OCI-LY1 (cell line): ENCODE measurements around the gene RAD21L1.
"Not testable (repeated sequence)": the region's sequence is repeated elsewhere in the genome, so short reads cannot be mapped to it uniquely, and the experiment has no call there.

Experiments used
- H2AFZ ChIP-seq: fragments of 200-600 bp; sonication (generic), shearing (Covaris generic); 2 replicates; pipeline ENCODE4 v1.6.0; 2014; ENCODE audit warnings: antibody characterized with exemption, mild to moderate bottlenecking, low read length
- H3F3A ChIP-seq: fragments of 200-600 bp; sonication (generic), shearing (Covaris generic); 2 replicates; pipeline ENCODE4 v1.6.0; 2014; ENCODE audit warnings: mild to moderate bottlenecking, antibody characterized with exemption, low read length, moderate library complexity; ENCODE audit not compliant: insufficient read depth
- H3K27ac ChIP-seq: fragments of 200-600 bp; sonication (generic); 2 replicates; pipeline ENCODE4 v1.5.1; 2014; ENCODE audit warnings: low read length, mixed run types, mild to moderate bottlenecking, low read depth; ENCODE audit not compliant: poor library complexity, severe bottlenecking
- H3K27me3 ChIP-seq: fragments of 200-600 bp; sonication (generic); 2 replicates; pipeline ENCODE4 v1.6.0; 2014; ENCODE audit warnings: antibody characterized with exemption, mild to moderate bottlenecking, low read length, moderate library complexity; ENCODE audit not compliant: insufficient read depth
- H3K36me3 ChIP-seq: fragments of 200-600 bp; sonication (generic); 2 replicates; pipeline ENCODE4 v1.6.1; 2014; ENCODE audit warnings: mild to moderate bottlenecking, antibody characterized with exemption, low read length, moderate library complexity, mixed read lengths; ENCODE audit not compliant: insufficient read depth
- H3K4me1 ChIP-seq: fragments of 200-600 bp; sonication (generic); 2 replicates; pipeline ENCODE4 v1.5.1; 2014; ENCODE audit warnings: mild to moderate bottlenecking, low read length, moderate library complexity; ENCODE audit not compliant: insufficient read depth, severe bottlenecking
- H3K4me2 ChIP-seq: fragments of 200-600 bp; sonication (generic), shearing (Covaris generic); 2 replicates; pipeline ENCODE4 v1.6.1; 2014; ENCODE audit warnings: low read length
- H3K4me3 ChIP-seq: fragments of 200-600 bp; sonication (generic); 2 replicates; pipeline ENCODE4 v1.5.1; 2014; ENCODE audit warnings: low read length, low read depth, mild to moderate bottlenecking, mixed read lengths; ENCODE audit not compliant: poor library complexity, severe bottlenecking
- H3K79me2 ChIP-seq: fragments of 200-600 bp; shearing (Covaris generic); 2 replicates; pipeline ENCODE4 v1.6.1; 2016; ENCODE audit warnings: mixed run types, low read length, mixed read lengths; ENCODE audit not compliant: insufficient read depth
- H3K9ac ChIP-seq: fragments of 200-600 bp; sonication (generic), shearing (Covaris generic); 2 replicates; pipeline ENCODE4 v1.6.1; 2014; ENCODE audit warnings: mild to moderate bottlenecking, low read length, mixed read lengths
- H3K9me2 ChIP-seq: fragments of 200-600 bp; sonication (generic), shearing (Covaris generic); 2 replicates; pipeline ENCODE4 v1.6.1; 2014; ENCODE audit warnings: low read depth, mild to moderate bottlenecking, low read length, mixed read lengths
- H3K9me3 ChIP-seq: fragments of 200-600 bp; shearing (Covaris generic); 2 replicates; pipeline ENCODE4 v1.6.1; 2014; ENCODE audit warnings: low read length, mixed read lengths
- H4K20me1 ChIP-seq: fragments of 200-600 bp; sonication (generic), shearing (Covaris generic); 2 replicates; pipeline ENCODE4 v1.6.0; 2016; ENCODE audit warnings: mild to moderate bottlenecking, low read length; ENCODE audit not compliant: insufficient read depth
- EZH2 ChIP-seq: fragments of 200-600 bp; sonication (generic), shearing (Covaris generic); IDR thresholded peaks from 2 replicates; pipeline ENCODE4 v1.8.0; 2017; ENCODE audit warnings: borderline replicate concordance, mixed run types, mild to moderate bottlenecking, antibody characterized with exemption, low read length, moderate library complexity, mixed read lengths
- TF ChIP-seq, protein P1 (sequence below): fragments of 200-600 bp; sonication (generic), shearing (Covaris generic); IDR thresholded peaks from 2 replicates; pipeline ENCODE4 v1.5.1; 2017; ENCODE audit warnings: mild to moderate bottlenecking, antibody characterized with exemption, low read length, moderate library complexity, mixed read lengths

Gene RAD21L1

DNA sequence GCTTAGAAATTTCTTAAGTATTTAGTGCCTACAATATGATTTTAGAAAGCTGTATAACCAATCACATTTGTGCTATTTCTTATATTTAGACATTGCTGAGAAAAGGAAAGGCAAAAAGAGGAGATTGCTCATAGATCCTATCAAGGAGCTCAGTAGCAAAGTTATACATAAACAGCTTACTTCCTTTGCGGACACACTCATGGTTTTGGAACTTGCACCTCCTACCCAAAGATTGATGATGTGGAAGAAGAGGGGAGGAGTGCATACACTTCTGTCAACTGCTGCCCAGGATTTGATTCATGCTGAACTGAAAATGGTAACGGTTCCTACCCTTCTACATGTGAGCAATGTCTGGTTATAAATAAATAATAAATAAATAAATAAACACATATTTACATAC lies 16.7 kb downstream of the RAD21L1 start:
- Histone ChIP-seq H2AFZ (no peak overlapping the region), H3K27ac (no peak overlapping the region), H3K9me2 (no peaks in the 10 kb centered on the region), H3K9ac (no peak overlapping the region), H3K36me3 (no peaks in the 10 kb centered on the region), H3K9me3 (no peaks in the 10 kb centered on the region), H3K4me3 (no peak overlapping the region), H3K27me3 (no peaks in the 10 kb centered on the region), H3K4me1 (no peaks in the 10 kb centered on the region), H3K79me2 (no peaks in the 10 kb centered on the region), H4K20me1 (no peaks in the 10 kb centered on the region), H3K4me2 (no peak overlapping the region), H3F3A (no peaks in the 10 kb centered on the region)
- TF ChIP-seq, protein P1, sequence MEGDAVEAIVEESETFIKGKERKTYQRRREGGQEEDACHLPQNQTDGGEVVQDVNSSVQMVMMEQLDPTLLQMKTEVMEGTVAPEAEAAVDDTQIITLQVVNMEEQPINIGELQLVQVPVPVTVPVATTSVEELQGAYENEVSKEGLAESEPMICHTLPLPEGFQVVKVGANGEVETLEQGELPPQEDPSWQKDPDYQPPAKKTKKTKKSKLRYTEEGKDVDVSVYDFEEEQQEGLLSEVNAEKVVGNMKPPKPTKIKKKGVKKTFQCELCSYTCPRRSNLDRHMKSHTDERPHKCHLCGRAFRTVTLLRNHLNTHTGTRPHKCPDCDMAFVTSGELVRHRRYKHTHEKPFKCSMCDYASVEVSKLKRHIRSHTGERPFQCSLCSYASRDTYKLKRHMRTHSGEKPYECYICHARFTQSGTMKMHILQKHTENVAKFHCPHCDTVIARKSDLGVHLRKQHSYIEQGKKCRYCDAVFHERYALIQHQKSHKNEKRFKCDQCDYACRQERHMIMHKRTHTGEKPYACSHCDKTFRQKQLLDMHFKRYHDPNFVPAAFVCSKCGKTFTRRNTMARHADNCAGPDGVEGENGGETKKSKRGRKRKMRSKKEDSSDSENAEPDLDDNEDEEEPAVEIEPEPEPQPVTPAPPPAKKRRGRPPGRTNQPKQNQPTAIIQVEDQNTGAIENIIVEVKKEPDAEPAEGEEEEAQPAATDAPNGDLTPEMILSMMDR: no peak
- no peak for TF ChIP-seq EZH2

GRCh38 chr20:1245578-1245977 lies 19.7 kb downstream of the RAD21L1 start:
- Histone ChIP-seq H3K27me3 (no peaks in the 10 kb centered on the region), H2AFZ (no peak overlapping the region), H3K9ac (no peak overlapping the region), H3K4me2 (no peak overlapping the region), H3K9me2 (no peaks in the 10 kb centered on the region), H3K79me2 (no peaks in the 10 kb centered on the region), H3K4me1 (no peaks in the 10 kb centered on the region), H3K4me3 (no peak overlapping the region), H3F3A (no peaks in the 10 kb centered on the region), H4K20me1 (no peaks in the 10 kb centered on the region), H3K9me3 (no peaks in the 10 kb centered on the region), H3K27ac (no peak overlapping the region), H3K36me3 (no peaks in the 10 kb centered on the region)
- no peak for TF ChIP-seq EZH2
- TF ChIP-seq, protein P1: no peak

GRCh38 chr20:1247689-1248088 lies 21.8 kb downstream of the RAD21L1 start:
- no peaks in the 10 kb centered on the region for H3F3A ChIP-seq
- no peaks in the 10 kb centered on the region for H3K36me3 ChIP-seq
- H2AFZ ChIP-seq: no peak overlapping the region
- H4K20me1 ChIP-seq: no peaks in the 10 kb centered on the region
- H3K4me1 ChIP-seq: no peaks in the 10 kb centered on the region
- H3K27me3 ChIP-seq: no peaks in the 10 kb centered on the region
- no peak overlapping the region for H3K4me2 ChIP-seq
- no peak overlapping the region for H3K4me3 ChIP-seq
- H3K9me3 ChIP-seq: no peaks in the 10 kb centered on the region
- no peak overlapping the region for H3K9ac ChIP-seq
- H3K27ac ChIP-seq: no peak overlapping the region
- TF ChIP-seq, protein P1: no peak
- no peak for TF ChIP-seq EZH2
- H3K79me2 ChIP-seq: no peaks in the 10 kb centered on the region
- no peaks in the 10 kb centered on the region for H3K9me2 ChIP-seq

GRCh38 chr20:1250282-1250681 lies 24.4 kb downstream of the RAD21L1 start:
- H2AFZ ChIP-seq, H3K9ac ChIP-seq, H3K9me2 ChIP-seq, H3F3A ChIP-seq, H3K4me2 ChIP-seq, H3K4me1 ChIP-seq, H3K27me3 ChIP-seq, H4K20me1 ChIP-seq, H3K27ac ChIP-seq, H3K79me2 ChIP-seq, H3K36me3 ChIP-seq, H3K9me3 ChIP-seq, H3K4me3 ChIP-seq: not testable (repeated sequence)
